ENCODE results near the gene OCIAD1. TPM values are rescaled to one million over a fixed set of nuclear protein-coding genes. Genes with fewer than 3 reads are reported as not detected.

Gene OCIAD1
- total RNA-seq, 1 donor = 78.2 TPM

GRCh38 chr4:48899950-48900349 lies 69.1 kb downstream of the OCIAD1 start:
- Histone ChIP-seq H3K27ac (ENCODE audit: low read depth, low read length) (peak overlapping the region; percentile 62), H3K9me3 (ENCODE audit: low read depth, low read length) (no peaks in the 10 kb centered on the region), H3K4me3 (ENCODE audit: insufficient read depth, low read length) (no peak overlapping the region), H3K4me1 (ENCODE audit: insufficient read depth, low read length) (peaks cover 34% of the 10 kb centered on the region), H3K27me3 (ENCODE audit: insufficient read depth, low read length) (no peaks in the 10 kb centered on the region), H3K4me2 (ENCODE audit: insufficient read depth, low read length) (peak overlapping the region; percentile 51), H2AFZ (ENCODE audit: low read length) (peak overlapping the region; percentile 2), H3K36me3 (ENCODE audit: insufficient read depth, low read length) (peaks cover 9% of the 10 kb centered on the region), H4K20me1 (ENCODE audit: insufficient read depth, low read length) (peaks cover 2% of the 10 kb centered on the region), H3K79me2 (ENCODE audit: insufficient read depth, low read length) (peaks cover 6% of the 10 kb centered on the region)
- peak; percentile 38 for DNase-seq (ENCODE audit: insufficient read length, low spot score, missing footprints)
- TF ChIP-seq CTCF (IDR thresholded peaks at IDR 0.05; ENCODE audit: extremely low read depth, low read depth, low read length) = no peak

GRCh38 chr4:48901196-48901595 lies 70.3 kb downstream of the OCIAD1 start:
- peaks cover 2% of the 10 kb centered on the region for H4K20me1 ChIP-seq (ENCODE audit: insufficient read depth, low read length)
- no peaks in the 10 kb centered on the region for H3K9me3 ChIP-seq (ENCODE audit: low read depth, low read length)
- TF ChIP-seq CTCF (IDR thresholded peaks at IDR 0.05; ENCODE audit: extremely low read depth, low read depth, low read length) = no peak
- H3K4me3 ChIP-seq (ENCODE audit: insufficient read depth, low read length) = no peak overlapping the region
- peaks cover 9% of the 10 kb centered on the region for H3K36me3 ChIP-seq (ENCODE audit: insufficient read depth, low read length)
- H3K27me3 ChIP-seq (ENCODE audit: insufficient read depth, low read length) = no peaks in the 10 kb centered on the region
- no peak overlapping the region for H3K4me2 ChIP-seq (ENCODE audit: insufficient read depth, low read length)
- peaks cover 44% of the 10 kb centered on the region for H3K4me1 ChIP-seq (ENCODE audit: insufficient read depth, low read length)
- H3K27ac ChIP-seq (ENCODE audit: low read depth, low read length) = no peak overlapping the region
- DNase-seq (ENCODE audit: insufficient read length, low spot score, missing footprints) = no peak
- H3K79me2 ChIP-seq (ENCODE audit: insufficient read depth, low read length) = peaks cover 12% of the 10 kb centered on the region
- no peak overlapping the region for H2AFZ ChIP-seq (ENCODE audit: low read length)

DNA sequence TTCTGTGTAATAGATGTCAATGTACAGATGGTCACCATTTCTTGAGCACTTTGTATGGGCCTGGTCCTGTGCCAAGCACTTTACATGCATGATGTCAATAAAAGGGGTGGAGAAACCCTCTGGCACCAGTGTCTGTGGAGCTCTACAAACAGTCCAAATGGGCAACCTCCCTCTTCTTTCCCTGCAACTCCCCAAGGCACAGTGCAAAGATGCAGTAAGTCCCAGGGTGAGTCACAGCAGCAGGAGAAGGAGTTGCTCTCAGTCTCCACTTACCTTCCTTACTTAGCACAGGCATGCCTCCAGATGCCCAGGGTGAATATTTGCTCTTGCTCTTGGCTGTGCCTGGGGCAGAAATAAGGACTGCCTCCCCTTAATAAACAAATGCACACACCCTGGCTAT lies 71.4 kb downstream of the OCIAD1 start:
- Histone ChIP-seq H3K36me3 (ENCODE audit: insufficient read depth, low read length) (peaks cover 4% of the 10 kb centered on the region), H3K79me2 (ENCODE audit: insufficient read depth, low read length) (peaks cover 12% of the 10 kb centered on the region), H3K4me3 (ENCODE audit: insufficient read depth, low read length) (no peak overlapping the region), H3K4me2 (ENCODE audit: insufficient read depth, low read length) (no peak overlapping the region), H3K4me1 (ENCODE audit: insufficient read depth, low read length) (peaks cover 47% of the 10 kb centered on the region), H4K20me1 (ENCODE audit: insufficient read depth, low read length) (peaks cover 2% of the 10 kb centered on the region), H3K27ac (ENCODE audit: low read depth, low read length) (no peak overlapping the region), H3K9me3 (ENCODE audit: low read depth, low read length) (no peaks in the 10 kb centered on the region), H3K27me3 (ENCODE audit: insufficient read depth, low read length) (no peaks in the 10 kb centered on the region), H2AFZ (ENCODE audit: low read length) (no peak overlapping the region)
- TF ChIP-seq CTCF (IDR thresholded peaks at IDR 0.05; ENCODE audit: extremely low read depth, low read depth, low read length) = no peak
- peak; percentile 89 for DNase-seq (ENCODE audit: insufficient read length, low spot score, missing footprints)

GRCh38 chr4:48904101-48904500 lies 73.2 kb downstream of the OCIAD1 start:
- Histone ChIP-seq H3K27me3 (ENCODE audit: insufficient read depth, low read length) (no peaks in the 10 kb centered on the region), H3K9me3 (ENCODE audit: low read depth, low read length) (no peaks in the 10 kb centered on the region), H3K4me2 (ENCODE audit: insufficient read depth, low read length) (no peak overlapping the region), H3K4me1 (ENCODE audit: insufficient read depth, low read length) (peaks cover 45% of the 10 kb centered on the region), H3K36me3 (ENCODE audit: insufficient read depth, low read length) (no peaks in the 10 kb centered on the region), H2AFZ (ENCODE audit: low read length) (no peak overlapping the region), H3K27ac (ENCODE audit: low read depth, low read length) (no peak overlapping the region), H3K4me3 (ENCODE audit: insufficient read depth, low read length) (no peak overlapping the region), H3K79me2 (ENCODE audit: insufficient read depth, low read length) (peaks cover 12% of the 10 kb centered on the region), H4K20me1 (ENCODE audit: insufficient read depth, low read length) (peaks cover 2% of the 10 kb centered on the region)
- no peak for TF ChIP-seq CTCF (IDR thresholded peaks at IDR 0.05; ENCODE audit: extremely low read depth, low read depth, low read length)
- no peak for DNase-seq (ENCODE audit: insufficient read length, low spot score, missing footprints)

Data from osteoblast (primary cell).